ENCODE measurements around the gene SLC8A2. TPM values are rescaled to one million over a fixed set of nuclear protein-coding genes. Genes with fewer than 3 reads are reported as not detected.

The SLC8A2 gene
- polyA plus RNA-seq, 1 donor from 2014 or later, result 14.1 TPM

- Histone ChIP-seq H3F3A (ENCODE audit: insufficient read depth, low read length, poor library complexity, severe bottlenecking) (peaks cover 6% of the 10 kb centered on the region), H3K9ac (ENCODE audit: low read length) (peak overlapping the region; percentile 20), H3K4me2 (ENCODE audit: low read length) (no peak overlapping the region), H3K79me2 (replicated peaks; ENCODE audit: insufficient read depth, low read length) (no peaks in the 10 kb centered on the region), H3K27me3 (ENCODE audit: insufficient read depth, low read depth, low read length) (peaks cover 20% of the 10 kb centered on the region), H3K27ac (ENCODE audit: low read length) (no peak overlapping the region), H3K9me3 (ENCODE audit: low read length) (no peaks in the 10 kb centered on the region), H4K20me1 (ENCODE audit: insufficient read depth) (no peaks in the 10 kb centered on the region), H3K36me3 (ENCODE audit: insufficient read depth, low read length) (no peaks in the 10 kb centered on the region), H2AFZ (ENCODE audit: low read depth, low read length) (no peak overlapping the region), H3K9me2 (ENCODE audit: insufficient read depth, low read length) (no peaks in the 10 kb centered on the region), H3K4me3 (ENCODE audit: low read length) (no peak overlapping the region)
- TF ChIP-seq REST (IDR thresholded peaks at IDR 0.05; ENCODE audit: borderline replicate concordance), result no peak
- TF ChIP-seq POLR2AphosphoS5 (IDR thresholded peaks at IDR 0.05), result no peak
- TF ChIP-seq EP300 (conservative IDR thresholded peaks at IDR 0.05; ENCODE audit: poor library complexity, severe bottlenecking), result no peak
- TF ChIP-seq CTCF (IDR thresholded peaks at IDR 0.05; ENCODE audit: poor library complexity, severe bottlenecking), result no peak
- no peak for TF ChIP-seq SMC3 (conservative IDR thresholded peaks at IDR 0.05; ENCODE audit: poor library complexity)
- no peak for TF ChIP-seq TAF1 (IDR thresholded peaks at IDR 0.05; ENCODE audit: low read depth)
- no peak for TF ChIP-seq RAD21 (conservative IDR thresholded peaks at IDR 0.05)
- TF ChIP-seq EZH2 (IDR thresholded peaks at IDR 0.05; ENCODE audit: borderline replicate concordance, insufficient read depth, low read length, poor library complexity, severe bottlenecking), result no peak
- TF ChIP-seq MXI1 (conservative IDR thresholded peaks at IDR 0.05; ENCODE audit: poor library complexity, severe bottlenecking), result no peak
These were observed 42.4 kb downstream of the SLC8A2 start for GRCh38 chr19:47429140-47429793.

GRCh38 chr19:47428177-47428894 lies 43.4 kb downstream of the SLC8A2 start:
- H3K9me2 ChIP-seq (ENCODE audit: insufficient read depth, low read length), result no peaks in the 10 kb centered on the region
- H3F3A ChIP-seq (ENCODE audit: insufficient read depth, low read length, poor library complexity, severe bottlenecking), result peaks cover 6% of the 10 kb centered on the region
- no peaks in the 10 kb centered on the region for H3K79me2 ChIP-seq (replicated peaks; ENCODE audit: insufficient read depth, low read length)
- H3K4me2 ChIP-seq (ENCODE audit: low read length), result peak overlapping the region; percentile 60
- no peaks in the 10 kb centered on the region for H4K20me1 ChIP-seq (ENCODE audit: insufficient read depth)
- TF ChIP-seq MXI1 (conservative IDR thresholded peaks at IDR 0.05; ENCODE audit: poor library complexity, severe bottlenecking), result peak; percentile 35
- no peak for TF ChIP-seq POLR2AphosphoS5 (IDR thresholded peaks at IDR 0.05)
- TF ChIP-seq EP300 (conservative IDR thresholded peaks at IDR 0.05; ENCODE audit: poor library complexity, severe bottlenecking), result peak; percentile 53
- peak overlapping the region; percentile 63 for H3K4me3 ChIP-seq (ENCODE audit: low read length)
- peak overlapping the region; percentile 90 for H3K9ac ChIP-seq (ENCODE audit: low read length)
- no peak overlapping the region for H2AFZ ChIP-seq (ENCODE audit: low read depth, low read length)
- H3K27me3 ChIP-seq (ENCODE audit: insufficient read depth, low read depth, low read length), result peaks cover 20% of the 10 kb centered on the region
- peak overlapping the region; percentile 95 for H3K27ac ChIP-seq (ENCODE audit: low read length)
- H3K36me3 ChIP-seq (ENCODE audit: insufficient read depth, low read length), result no peaks in the 10 kb centered on the region
- no peaks in the 10 kb centered on the region for H3K9me3 ChIP-seq (ENCODE audit: low read length)
